Erythroblast (primary cell): Measurements from ENCODE around the gene ELAVL2.

Experiments
- GATA1 ChIP-seq: IDR thresholded peaks from 2 replicates; pipeline ENCODE4 v1.6.1; 2011; ENCODE audit warnings: low read depth, mild to moderate bottlenecking, control low read depth, low read length, moderate library complexity
- POLR2A ChIP-seq: IDR thresholded peaks from 2 replicates; pipeline ENCODE4 v1.6.1; 2011; ENCODE audit warnings: mild to moderate bottlenecking, low read length

- TF ChIP-seq POLR2A: no peak
- TF ChIP-seq GATA1: no peak
Measured at GRCh38 chr9:23774266-23774665, 51.8 kb downstream of the ELAVL2 start.
